Naive thymus-derived CD4-positive, alpha-beta T cell (primary cell): Measurements from ENCODE around the gene RAPGEF4. TPM values are rescaled to one million over a fixed set of nuclear protein-coding genes. Genes with fewer than 3 reads are reported as not detected.

Experiments
- ATAC-seq: fragments of 150-1000 bp; cut with Tn5 transposase; 2 replicates; pipeline ENCODE4 v1.10.0; 2021; ENCODE audit warnings: mild to moderate bottlenecking, moderate library complexity
- CTCF ChIA-PET: fragments of 350-600 bp; sonication (Branson Sonifier 250); formaldehyde crosslinking; loops from one replicate; lab custom pipeline; 2021; ENCODE audit warnings: antibody characterized with exemption; lab: Charles Lee
- POLR2A ChIA-PET: fragments of 350-600 bp; sonication (Branson Sonifier 250); formaldehyde crosslinking; loops from one replicate; lab custom pipeline; 2021; ENCODE audit warnings: antibody characterized with exemption, inconsistent platforms; lab: Charles Lee
- DNase-seq, 9 donors: peaks; one replicate each; pipeline versions ENCODE4 v3.0.0 to v3.0.0-alpha.2; 2020 to 2022; ENCODE audit warnings: mixed read lengths in 1 of 9
- H3K27ac ChIP-seq: one replicate; pipeline ENCODE4 v1.7.0; 2013; ENCODE audit warnings: mild to moderate bottlenecking, low read depth, low read length, moderate library complexity
- H3K27me3 ChIP-seq, 2 donors: one replicate each; pipeline ENCODE4 v1.7.0; 2013; ENCODE audit warnings: low read length in 2 of 2, mild to moderate bottlenecking in 2 of 2, moderate library complexity in 2 of 2; ENCODE audit not compliant: control insufficient read depth in 2 of 2, insufficient read depth in 2 of 2
- H3K36me3 ChIP-seq, 3 experiments: 1 replicate in 2 of 3; 2 replicates in 1 of 3; pipeline ENCODE4 v1.7.0; 2013; ENCODE audit warnings: low read length in 3 of 3, mild to moderate bottlenecking in 3 of 3, moderate library complexity in 1 of 3; ENCODE audit not compliant: insufficient read depth in 3 of 3, control insufficient read depth in 2 of 3
- H3K4me1 ChIP-seq, 2 donors: one replicate each; pipeline ENCODE4 v1.7.0; 2013; ENCODE audit warnings: low read length in 2 of 2, mild to moderate bottlenecking in 2 of 2, moderate library complexity in 1 of 2; ENCODE audit not compliant: control insufficient read depth in 2 of 2, insufficient read depth in 2 of 2
- H3K4me3 ChIP-seq: 2 replicates; pipeline ENCODE4 v1.7.0; 2013; ENCODE audit warnings: mild to moderate bottlenecking, low read length
- H3K9me3 ChIP-seq, 3 experiments: 1 replicate in 2 of 3; 2 replicates in 1 of 3; pipeline ENCODE4 v1.7.0; 2013; ENCODE audit warnings: low read length in 3 of 3; ENCODE audit not compliant: control insufficient read depth in 2 of 3
- H3K27ac Mint-ChIP-seq, 9 donors: one replicate each; pipeline ENCODE4 v1.8.0; 2020 to 2022; ENCODE audit warnings: mixed read lengths in 9 of 9, mild to moderate bottlenecking in 8 of 9, moderate library complexity in 5 of 9, inconsistent platforms in 2 of 9
- H3K27me3 Mint-ChIP-seq, 5 donors: one replicate each; pipeline ENCODE4 v1.8.0; 2021 to 2022; ENCODE audit warnings: mixed read lengths in 5 of 5, mild to moderate bottlenecking in 1 of 5
- H3K36me3 Mint-ChIP-seq, 5 donors: one replicate each; pipeline ENCODE4 v1.8.0; 2020 to 2022; ENCODE audit warnings: mixed read lengths in 5 of 5, mild to moderate bottlenecking in 3 of 5, inconsistent platforms in 1 of 5
- H3K4me1 Mint-ChIP-seq, 7 donors: one replicate each; pipeline ENCODE4 v1.8.0; 2020 to 2022; ENCODE audit warnings: mixed read lengths in 7 of 7, mild to moderate bottlenecking in 3 of 7, inconsistent platforms in 1 of 7
- H3K4me3 Mint-ChIP-seq, 10 donors: one replicate each; pipeline ENCODE4 v1.8.0; 2020 to 2022; ENCODE audit warnings: mild to moderate bottlenecking in 10 of 10, mixed read lengths in 10 of 10, moderate library complexity in 6 of 10, inconsistent platforms in 2 of 10
- H3K9me3 Mint-ChIP-seq, 11 donors: one replicate each; pipeline ENCODE4 v1.8.0; 2020 to 2022; ENCODE audit warnings: mixed read lengths in 11 of 11, mild to moderate bottlenecking in 4 of 11, inconsistent platforms in 1 of 11, moderate library complexity in 1 of 11
- intact Hi-C, 2 donors: fragments of 100-400 bp; cut with micrococcal nuclease; formaldehyde crosslinking; loops; one replicate each; pipeline ENCODE4 v1.15.1; 2023
- polyA plus RNA-seq, 2 donors: library from polyadenylated mRNA; unstranded; fragments of 300-500 nt; fragmentation: Illumina TruSeq; gene quantifications; one replicate each; pipeline ENCODE4 v1.2.3, GENCODE V29; 2021
- total RNA-seq, 6 experiments: library from RNA in 5 of 6; stranded (reverse) in 5 of 6; gene quantifications; 1 replicate in 5 of 6; 2 replicates in 1 of 6; pipeline ENCODE4 v1.2.3 and lab custom pipeline; 2021 to 2026

Gene RAPGEF4
- total and polyA plus RNA-seq, 7 experiments from 2014 or later, result 0.39 to 2.5 (median 1.4) TPM; not detected in 2

DNA sequence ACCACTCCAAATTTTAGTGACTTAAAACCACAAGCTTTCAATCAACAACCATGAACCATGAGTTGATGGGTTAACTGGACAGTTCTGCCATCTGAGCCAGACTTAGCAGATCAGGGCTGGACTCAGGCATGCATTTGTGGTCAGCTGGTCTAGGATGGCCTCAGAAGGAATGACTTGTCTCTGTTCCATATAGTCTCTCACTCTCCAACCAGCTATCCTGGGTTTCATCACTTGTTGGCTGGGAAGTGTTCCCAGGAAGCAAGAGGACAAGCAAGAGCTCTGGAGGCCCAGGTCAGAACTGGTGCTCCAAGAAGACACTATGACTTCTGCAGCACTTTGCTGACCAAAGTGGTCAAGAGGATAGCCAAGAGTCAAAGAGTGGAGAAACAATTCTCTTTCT is 322.5 kb downstream of the RAPGEF4 start:
- H3K4me1 ChIP-seq, result no peaks in the 10 kb centered on the region
- no peak for DNase-seq
- H3K27ac Mint-ChIP-seq, result no peak overlapping the region
- POLR2A ChIA-PET, result no interaction called here
- H3K27me3 Mint-ChIP-seq, result peaks cover 0 to 46% (median 21%) of the 10 kb centered on the region in 5 donors
- H3K36me3 Mint-ChIP-seq, result peaks cover 0 to 4% (median 0%) of the 10 kb centered on the region in 5 donors
- CTCF ChIA-PET, result interaction anchor here (1.1 kb wide), 1 partner anchor 44 kb away, joined by 3 read pairs; no protein-coding TSS in a partner anchor
- H3K9me3 Mint-ChIP-seq, result no peaks in the 10 kb centered on the region
- no peaks in the 10 kb centered on the region for H3K36me3 ChIP-seq
- no peak overlapping the region for H3K27ac ChIP-seq
- H3K9me3 ChIP-seq, result no peaks in the 10 kb centered on the region
- H3K4me3 ChIP-seq, result no peak overlapping the region
- intact Hi-C loops, result no loop called here
- ATAC-seq, result no peak
- H3K27me3 ChIP-seq, result no peaks in the 10 kb centered on the region
- no peak overlapping the region for H3K4me3 Mint-ChIP-seq
- H3K4me1 Mint-ChIP-seq, result peaks cover 0 to 4% (median 0%) of the 10 kb centered on the region in 7 donors

DNA sequence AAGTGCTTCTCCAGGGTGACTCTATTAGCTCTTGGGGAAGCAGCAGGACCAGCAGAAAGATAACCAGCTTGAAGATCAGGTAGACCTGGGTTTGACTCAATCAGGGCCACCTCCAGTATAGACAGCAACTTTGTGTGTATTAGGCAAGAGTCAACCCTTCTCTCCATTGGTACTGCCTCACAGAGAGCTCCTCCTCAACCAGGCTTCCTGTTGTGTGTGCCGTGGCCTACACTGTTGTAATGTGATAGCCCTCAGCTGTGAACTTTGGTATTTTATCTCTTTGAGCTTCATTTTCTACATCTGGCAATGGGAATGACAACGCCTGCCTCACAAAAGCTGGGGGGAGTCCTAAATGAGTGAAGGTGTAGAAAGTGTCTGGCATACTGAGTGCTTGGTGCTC is 323.0 kb downstream of the RAPGEF4 start:
- no peak overlapping the region for H3K4me3 ChIP-seq
- H3K4me1 ChIP-seq, result no peaks in the 10 kb centered on the region
- ATAC-seq (no peak), DNase-seq (no peak)
- no peaks in the 10 kb centered on the region for H3K9me3 Mint-ChIP-seq
- H3K27me3 Mint-ChIP-seq, result peaks cover 0 to 41% (median 22%) of the 10 kb centered on the region in 5 donors
- ChIA-PET CTCF (interaction anchor here (1.1 kb wide), 1 partner anchor 43 kb away, joined by 3 read pairs; no protein-coding TSS in a partner anchor), POLR2A (no interaction called here)
- H3K4me3 Mint-ChIP-seq, result no peak overlapping the region
- no peak overlapping the region for H3K27ac ChIP-seq
- peaks cover 0 to 4% (median 0%) of the 10 kb centered on the region in 5 donors for H3K36me3 Mint-ChIP-seq
- no peak overlapping the region for H3K27ac Mint-ChIP-seq
- peaks cover 0 to 4% (median 0%) of the 10 kb centered on the region in 7 donors for H3K4me1 Mint-ChIP-seq
- no peaks in the 10 kb centered on the region for H3K36me3 ChIP-seq
- H3K27me3 ChIP-seq, result no peaks in the 10 kb centered on the region
- no peaks in the 10 kb centered on the region for H3K9me3 ChIP-seq
- intact Hi-C loops, result no loop called here

DNA sequence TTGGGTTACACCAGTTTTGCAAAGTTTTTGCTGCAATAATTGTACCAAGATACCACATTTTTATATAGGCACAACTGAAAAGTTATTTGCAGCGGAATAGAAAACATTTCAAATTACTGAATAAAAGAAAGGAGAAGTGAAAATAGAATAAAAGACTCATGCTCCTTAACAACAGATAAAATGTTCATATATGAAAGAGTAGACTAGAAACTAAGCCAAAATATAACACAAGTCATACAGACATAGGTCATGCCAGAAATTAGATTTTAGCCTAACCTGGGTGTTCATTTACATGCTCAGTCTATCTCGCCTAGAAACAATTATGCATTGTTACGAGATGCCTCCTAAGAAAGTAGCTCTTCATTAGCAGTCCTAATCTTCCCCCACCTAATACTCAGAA is 323.6 kb downstream of the RAPGEF4 start:
- no peak overlapping the region for H3K4me3 ChIP-seq
- Mint-ChIP-seq H3K36me3 (peaks cover 0 to 4% (median 0%) of the 10 kb centered on the region in 5 donors), H3K9me3 (no peaks in the 10 kb centered on the region), H3K27me3 (peaks cover 4 to 41% (median 28%) of the 10 kb centered on the region in 5 donors), H3K4me3 (no peak overlapping the region), H3K4me1 (peaks cover 0 to 4% (median 0%) of the 10 kb centered on the region in 7 donors), H3K27ac (no peak overlapping the region)
- no peak for DNase-seq
- H3K36me3 ChIP-seq, result no peaks in the 10 kb centered on the region
- ChIA-PET POLR2A (no interaction called here), CTCF (no interaction called here)
- intact Hi-C loops, result no loop called here
- no peaks in the 10 kb centered on the region for H3K9me3 ChIP-seq
- no peaks in the 10 kb centered on the region for H3K27me3 ChIP-seq
- no peaks in the 10 kb centered on the region for H3K4me1 ChIP-seq
- ATAC-seq, result no peak
- H3K27ac ChIP-seq, result no peak overlapping the region

DNA sequence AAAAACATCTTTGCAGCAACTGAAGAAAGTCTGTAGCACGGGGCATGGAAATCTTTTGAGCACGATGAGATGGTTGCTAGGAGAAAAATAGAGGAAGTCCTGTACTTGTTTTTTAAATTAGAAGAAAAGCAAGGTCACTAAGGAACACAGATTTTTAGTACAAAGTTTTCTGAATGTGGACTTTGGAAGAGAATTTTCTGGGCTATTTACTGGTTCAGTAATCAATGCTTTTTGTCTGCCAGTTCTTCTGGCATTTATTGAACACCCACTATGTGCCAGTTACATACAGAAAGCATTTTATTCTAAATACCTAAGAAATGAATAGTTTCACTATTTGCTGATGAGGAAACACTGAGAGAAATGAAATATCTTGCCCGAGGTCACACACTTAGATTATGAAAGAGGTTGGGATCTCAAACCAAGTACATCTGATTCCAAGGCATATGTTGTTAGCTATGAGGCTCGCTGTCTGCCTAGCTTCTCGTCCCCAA is 324.4 kb downstream of the RAPGEF4 start:
- H3K4me3 Mint-ChIP-seq, result no peak overlapping the region
- peaks cover 4 to 38% (median 25%) of the 10 kb centered on the region in 5 donors for H3K27me3 Mint-ChIP-seq
- H3K36me3 ChIP-seq, result no peaks in the 10 kb centered on the region
- ATAC-seq (no peak), DNase-seq (no peak)
- no peak overlapping the region for H3K27ac ChIP-seq
- H3K36me3 Mint-ChIP-seq, result peaks cover 0 to 4% (median 0%) of the 10 kb centered on the region in 5 donors
- POLR2A ChIA-PET, result no interaction called here
- H3K27me3 ChIP-seq, result no peaks in the 10 kb centered on the region
- intact Hi-C loops, result no loop called here
- H3K4me3 ChIP-seq, result no peak overlapping the region
- H3K27ac Mint-ChIP-seq, result no peak overlapping the region
- CTCF ChIA-PET, result no interaction called here
- H3K4me1 Mint-ChIP-seq, result peaks cover 0 to 4% (median 0%) of the 10 kb centered on the region in 7 donors
- H3K4me1 ChIP-seq, result no peaks in the 10 kb centered on the region
- H3K9me3 Mint-ChIP-seq, result no peaks in the 10 kb centered on the region
- H3K9me3 ChIP-seq, result no peaks in the 10 kb centered on the region

DNA sequence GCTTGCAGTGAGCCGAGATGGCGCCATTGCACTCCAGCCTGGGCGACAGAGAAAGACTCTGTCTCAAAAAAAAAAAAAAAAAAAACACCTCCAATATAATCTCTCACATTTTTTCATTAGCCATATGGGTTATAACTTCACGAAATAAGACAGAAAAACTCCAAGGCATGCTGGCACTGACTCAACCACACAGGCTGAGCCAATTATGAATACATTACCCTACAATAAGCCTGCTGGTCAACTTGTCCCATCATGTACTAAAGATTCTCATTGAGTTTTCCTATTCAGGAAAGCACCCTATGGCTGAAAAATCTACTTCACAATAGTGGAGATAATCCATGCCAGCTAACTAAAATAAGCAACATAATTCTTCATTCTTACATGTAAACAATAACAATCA is 327.2 kb downstream of the RAPGEF4 start:
- Histone ChIP-seq H3K9me3 (no peaks in the 10 kb centered on the region), H3K27ac (no peak overlapping the region), H3K4me1 (no peaks in the 10 kb centered on the region), H3K4me3 (no peak overlapping the region), H3K36me3 (no peaks in the 10 kb centered on the region), H3K27me3 (no peaks in the 10 kb centered on the region)
- ChIA-PET CTCF (no interaction called here), POLR2A (no interaction called here)
- Mint-ChIP-seq H3K27me3 (peaks cover 20 to 49% (median 34%) of the 10 kb centered on the region in 5 donors), H3K4me1 (no peaks in the 10 kb centered on the region), H3K4me3 (no peak overlapping the region), H3K9me3 (no peaks in the 10 kb centered on the region), H3K36me3 (no peaks in the 10 kb centered on the region), H3K27ac (no peak overlapping the region)
- ATAC-seq, result no peak
- intact Hi-C loops, result no loop called here
- no peak for DNase-seq

DNA sequence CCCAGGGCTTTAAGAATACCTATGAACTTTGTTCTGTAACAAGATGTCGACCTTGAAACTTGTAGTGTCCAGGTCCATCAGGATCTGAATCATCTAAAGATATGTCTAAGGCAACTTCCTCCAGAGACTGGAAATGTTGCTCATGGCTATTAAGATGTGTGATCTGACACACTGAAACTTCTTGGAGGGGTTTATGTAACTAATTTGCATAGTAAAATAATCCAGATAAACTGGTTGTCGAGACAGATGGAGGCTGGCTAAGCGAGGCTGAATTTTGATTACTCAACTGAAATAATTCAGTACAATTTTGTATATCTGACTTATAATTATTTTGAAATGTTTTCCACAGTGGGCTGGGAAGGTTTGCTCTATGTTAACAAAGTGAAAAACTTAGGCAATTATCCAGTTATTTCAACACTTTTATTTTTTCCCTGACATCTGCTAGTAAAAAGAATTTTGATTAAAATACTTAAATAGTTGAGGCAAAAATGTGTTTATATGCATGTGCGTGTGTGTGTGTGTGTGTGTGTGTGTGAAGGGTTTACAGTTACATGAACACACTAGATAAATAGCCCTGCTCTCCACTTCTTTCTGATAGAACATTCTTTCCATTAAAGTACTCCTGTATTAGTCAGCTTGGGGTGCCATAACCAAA is 328.6 kb downstream of the RAPGEF4 start:
- no peaks in the 10 kb centered on the region for H3K27me3 ChIP-seq
- DNase-seq, result no peak
- H3K4me1 Mint-ChIP-seq, result no peaks in the 10 kb centered on the region
- no peak for ATAC-seq
- ChIA-PET CTCF (no interaction called here), POLR2A (no interaction called here)
- no peak overlapping the region for H3K4me3 ChIP-seq
- H3K36me3 ChIP-seq, result no peaks in the 10 kb centered on the region
- no peaks in the 10 kb centered on the region for H3K36me3 Mint-ChIP-seq
- no peaks in the 10 kb centered on the region for H3K9me3 ChIP-seq
- no peak overlapping the region for H3K4me3 Mint-ChIP-seq
- H3K27ac ChIP-seq, result no peak overlapping the region
- no peaks in the 10 kb centered on the region for H3K4me1 ChIP-seq
- intact Hi-C loops, result no loop called here
- H3K9me3 Mint-ChIP-seq, result no peaks in the 10 kb centered on the region
- H3K27me3 Mint-ChIP-seq, result peaks cover 20 to 48% (median 34%) of the 10 kb centered on the region in 5 donors
- no peak overlapping the region for H3K27ac Mint-ChIP-seq
